ENCODE results near the gene NCKAP5. TPM values are rescaled to one million over a fixed set of nuclear protein-coding genes. Genes with fewer than 3 reads are reported as not detected.

The NCKAP5 gene
- total RNA-seq, 5 donors from 2014 or later (not counting 1 experiment from before 2014, with no cell fraction given), result 0.06 TPM; not detected in 4

GRCh38 chr2:133411101-133411500, 157.2 kb downstream of the NCKAP5 start:
- ATAC-seq (replicated peaks in 1 of 4), result no peak
- Mint-ChIP-seq H3K9me3 (peaks cover 0 to 8% (median 2%) of the 10 kb centered on the region in 3 donors), H3K27me3 (peaks cover 0 to 7% of the 10 kb centered on the region in 2 donors), H3K36me3 (no peaks in the 10 kb centered on the region), H3K27ac (no peak overlapping the region), H3K4me1 (no peaks in the 10 kb centered on the region), H3K4me3 (no peak overlapping the region)
- Histone ChIP-seq H3K27me3 (replicated peaks in 1 of 2; ENCODE audit: control insufficient read depth in 2 of 2, extremely low read depth in 1 of 2, insufficient read depth in 2 of 2, low read length in 1 of 2) (peaks cover 0 to 2% of the 10 kb centered on the region in 2 experiments), H3K27ac (ENCODE audit: low read length) (no peak overlapping the region), H3K4me3 (ENCODE audit: control insufficient read depth in 1 of 2, extremely low read depth in 1 of 2, low read length in 1 of 2) (no peak overlapping the region), H3K9me3 (no peaks in the 10 kb centered on the region), H3K4me1 (ENCODE audit: control insufficient read depth in 1 of 2, extremely low read depth in 1 of 2, insufficient read depth in 2 of 2, low read length in 2 of 2) (no peaks in the 10 kb centered on the region), H3K36me3 (ENCODE audit: control insufficient read depth in 2 of 2, extremely low read depth in 1 of 2, insufficient read depth in 1 of 2, low read length in 1 of 2) (no peaks in the 10 kb centered on the region)
- ChIA-PET POLR2A (no interaction called here), CTCF (no interaction called here)
- DNase-seq, result no peak
- 76% methylated on average over 2 of the region's 5 CpGs for WGBS (ENCODE audit: insufficient coverage)

GRCh38 chr2:133409581-133410285, 158.5 kb downstream of the NCKAP5 start:
- Histone ChIP-seq H3K27me3 (replicated peaks in 1 of 2; ENCODE audit: control insufficient read depth in 2 of 2, extremely low read depth in 1 of 2, insufficient read depth in 2 of 2, low read length in 1 of 2) (peaks cover 0 to 2% of the 10 kb centered on the region in 2 experiments), H3K27ac (ENCODE audit: low read length) (no peak overlapping the region), H3K9me3 (no peaks in the 10 kb centered on the region), H3K4me1 (ENCODE audit: control insufficient read depth in 1 of 2, extremely low read depth in 1 of 2, insufficient read depth in 2 of 2, low read length in 2 of 2) (no peaks in the 10 kb centered on the region), H3K36me3 (ENCODE audit: control insufficient read depth in 2 of 2, extremely low read depth in 1 of 2, insufficient read depth in 1 of 2, low read length in 1 of 2) (no peaks in the 10 kb centered on the region), H3K4me3 (ENCODE audit: control insufficient read depth in 1 of 2, extremely low read depth in 1 of 2, low read length in 1 of 2) (no peak overlapping the region)
- ATAC-seq (replicated peaks in 1 of 4) (no peak), DNase-seq (no peak)
- H3K4me1 Mint-ChIP-seq, result no peaks in the 10 kb centered on the region
- peaks cover 0 to 8% (median 2%) of the 10 kb centered on the region in 3 donors for H3K9me3 Mint-ChIP-seq
- CTCF ChIA-PET, result no interaction called here
- H3K4me3 Mint-ChIP-seq, result no peak overlapping the region
- H3K27ac Mint-ChIP-seq, result no peak overlapping the region
- H3K36me3 Mint-ChIP-seq, result no peaks in the 10 kb centered on the region
- POLR2A ChIA-PET, result no interaction called here
- H3K27me3 Mint-ChIP-seq, result peaks cover 0 to 7% of the 10 kb centered on the region in 2 donors
- 73% methylated on average over 1 of the region's 5 CpGs for WGBS (ENCODE audit: insufficient coverage)

GRCh38 chr2:133408671-133409070, 159.6 kb downstream of the NCKAP5 start:
- Histone ChIP-seq H3K4me1 (ENCODE audit: control insufficient read depth in 1 of 2, extremely low read depth in 1 of 2, insufficient read depth in 2 of 2, low read length in 2 of 2) (no peaks in the 10 kb centered on the region), H3K27me3 (replicated peaks in 1 of 2; ENCODE audit: control insufficient read depth in 2 of 2, extremely low read depth in 1 of 2, insufficient read depth in 2 of 2, low read length in 1 of 2) (peaks cover 0 to 2% of the 10 kb centered on the region in 2 experiments), H3K36me3 (ENCODE audit: control insufficient read depth in 2 of 2, extremely low read depth in 1 of 2, insufficient read depth in 1 of 2, low read length in 1 of 2) (no peaks in the 10 kb centered on the region), H3K4me3 (ENCODE audit: control insufficient read depth in 1 of 2, extremely low read depth in 1 of 2, low read length in 1 of 2) (no peak overlapping the region), H3K27ac (ENCODE audit: low read length) (no peak overlapping the region), H3K9me3 (no peaks in the 10 kb centered on the region)
- no peaks in the 10 kb centered on the region for H3K36me3 Mint-ChIP-seq
- ATAC-seq (replicated peaks in 1 of 4), result no peak
- H3K27me3 Mint-ChIP-seq, result peaks cover 0 to 7% of the 10 kb centered on the region in 2 donors
- no peak for DNase-seq
- peaks cover 0 to 8% (median 2%) of the 10 kb centered on the region in 3 donors for H3K9me3 Mint-ChIP-seq
- CTCF ChIA-PET, result no interaction called here
- H3K4me1 Mint-ChIP-seq, result no peaks in the 10 kb centered on the region
- H3K27ac Mint-ChIP-seq, result no peak overlapping the region
- no peak overlapping the region for H3K4me3 Mint-ChIP-seq
- WGBS (ENCODE audit: insufficient coverage), result 60% methylated on average over 1 of the region's 1 CpG
- POLR2A ChIA-PET, result no interaction called here

- H3K27me3 Mint-ChIP-seq, result peaks cover 0 to 7% of the 10 kb centered on the region in 2 donors
- no peaks in the 10 kb centered on the region for H3K9me3 ChIP-seq
- 94% methylated on average over 3 of the region's 8 CpGs for WGBS (ENCODE audit: insufficient coverage)
- H3K27me3 ChIP-seq (replicated peaks in 1 of 2; ENCODE audit: control insufficient read depth in 2 of 2, extremely low read depth in 1 of 2, insufficient read depth in 2 of 2, low read length in 1 of 2), result peaks cover 0 to 2% of the 10 kb centered on the region in 2 experiments
- H3K36me3 ChIP-seq (ENCODE audit: control insufficient read depth in 2 of 2, extremely low read depth in 1 of 2, insufficient read depth in 1 of 2, low read length in 1 of 2), result no peaks in the 10 kb centered on the region
- CTCF ChIA-PET, result no interaction called here
- POLR2A ChIA-PET, result no interaction called here
- H3K4me3 ChIP-seq (ENCODE audit: control insufficient read depth in 1 of 2, extremely low read depth in 1 of 2, low read length in 1 of 2), result no peak overlapping the region
- DNase-seq, result no peak
- H3K4me1 Mint-ChIP-seq, result no peaks in the 10 kb centered on the region
- H3K27ac ChIP-seq (ENCODE audit: low read length), result no peak overlapping the region
- H3K27ac Mint-ChIP-seq, result no peak overlapping the region
- peaks cover 0 to 8% (median 0%) of the 10 kb centered on the region in 3 donors for H3K9me3 Mint-ChIP-seq
- ATAC-seq (replicated peaks in 1 of 4), result no peak
- H3K36me3 Mint-ChIP-seq, result no peaks in the 10 kb centered on the region
- no peaks in the 10 kb centered on the region for H3K4me1 ChIP-seq (ENCODE audit: control insufficient read depth in 1 of 2, extremely low read depth in 1 of 2, insufficient read depth in 2 of 2, low read length in 2 of 2)
- no peak overlapping the region for H3K4me3 Mint-ChIP-seq
These were observed 160.9 kb downstream of the NCKAP5 start for GRCh38 chr2:133407341-133407740.

- no peaks in the 10 kb centered on the region for H3K4me1 ChIP-seq (ENCODE audit: control insufficient read depth in 1 of 2, extremely low read depth in 1 of 2, insufficient read depth in 2 of 2, low read length in 2 of 2)
- WGBS (ENCODE audit: insufficient coverage), result 100% methylated on average over 1 of the region's 4 CpGs
- H3K4me1 Mint-ChIP-seq, result no peaks in the 10 kb centered on the region
These were observed 163.0 kb downstream of the NCKAP5 start for GRCh38 chr2:133405252-133405651.

GRCh38 chr2:133400411-133400810, 167.9 kb downstream of the NCKAP5 start:
- Mint-ChIP-seq H3K4me3 (no peak overlapping the region), H3K9me3 (peaks cover 0 to 5% (median 2%) of the 10 kb centered on the region in 3 donors), H3K27me3 (peaks cover 0 to 4% of the 10 kb centered on the region in 2 donors), H3K4me1 (no peaks in the 10 kb centered on the region), H3K27ac (no peak overlapping the region), H3K36me3 (no peaks in the 10 kb centered on the region)
- DNase-seq, result no peak
- H3K27ac ChIP-seq (ENCODE audit: low read length), result no peak overlapping the region
- no peak for ATAC-seq (replicated peaks in 1 of 4)
- no peaks in the 10 kb centered on the region for H3K4me1 ChIP-seq (ENCODE audit: control insufficient read depth in 1 of 2, extremely low read depth in 1 of 2, insufficient read depth in 2 of 2, low read length in 2 of 2)
- WGBS (ENCODE audit: insufficient coverage), result 92% methylated on average over 2 of the region's 2 CpGs
- H3K36me3 ChIP-seq (ENCODE audit: control insufficient read depth in 2 of 2, extremely low read depth in 1 of 2, insufficient read depth in 1 of 2, low read length in 1 of 2), result no peaks in the 10 kb centered on the region
- ChIA-PET CTCF (no interaction called here), POLR2A (no interaction called here)
- H3K27me3 ChIP-seq (replicated peaks in 1 of 2; ENCODE audit: control insufficient read depth in 2 of 2, extremely low read depth in 1 of 2, insufficient read depth in 2 of 2, low read length in 1 of 2), result no peaks in the 10 kb centered on the region
- no peak overlapping the region for H3K4me3 ChIP-seq (ENCODE audit: control insufficient read depth in 1 of 2, extremely low read depth in 1 of 2, low read length in 1 of 2)
- H3K9me3 ChIP-seq, result no peaks in the 10 kb centered on the region

More at GRCh38 chr2:133405252-133405651, 163.0 kb downstream of the NCKAP5 start:
- Mint-ChIP-seq H3K27ac (no peak overlapping the region), H3K9me3 (peaks cover 0 to 4% (median 0%) of the 10 kb centered on the region in 3 donors), H3K4me3 (no peak overlapping the region), H3K27me3 (no peaks in the 10 kb centered on the region), H3K36me3 (no peaks in the 10 kb centered on the region)
- no peak for ATAC-seq (replicated peaks in 1 of 4)
- no peaks in the 10 kb centered on the region for H3K36me3 ChIP-seq (ENCODE audit: control insufficient read depth in 2 of 2, extremely low read depth in 1 of 2, insufficient read depth in 1 of 2, low read length in 1 of 2)
- H3K27me3 ChIP-seq (replicated peaks in 1 of 2; ENCODE audit: control insufficient read depth in 2 of 2, extremely low read depth in 1 of 2, insufficient read depth in 2 of 2, low read length in 1 of 2), result peaks cover 0 to 2% of the 10 kb centered on the region in 2 experiments
- no peak overlapping the region for H3K27ac ChIP-seq (ENCODE audit: low read length)
- POLR2A ChIA-PET, result no interaction called here
- no peak overlapping the region for H3K4me3 ChIP-seq (ENCODE audit: control insufficient read depth in 1 of 2, extremely low read depth in 1 of 2, low read length in 1 of 2)
- H3K9me3 ChIP-seq, result no peaks in the 10 kb centered on the region
- CTCF ChIA-PET, result no interaction called here
- DNase-seq, result no peak

Data from T-cell (primary cell).